Coronary artery (tissue), 2 donors: Measurements from ENCODE around the gene REG3A.

ENCODE experiments used
- DNase-seq: peaks from one replicate; pipeline ENCODE4 v3.0.0-alpha.2; 2017; ENCODE audit warnings: low spot score
- H3K27ac ChIP-seq, 2 donors: fragments of 200-600 bp; sonication (generic); one replicate each; pipeline ENCODE4 v1.5.1; 2016 to 2019
- H3K4me3 ChIP-seq: fragments of 200-600 bp; sonication (generic); 2 replicates; pipeline ENCODE4 v1.5.1; 2016; ENCODE audit warnings: mild to moderate bottlenecking, moderate library complexity
- CTCF ChIP-seq: fragments of 200-600 bp; sonication (generic); IDR thresholded peaks from one replicate; pipeline ENCODE4 v1.5.1; 2019; ENCODE audit warnings: antibody characterized with exemption

The REG3A gene

GRCh38 chr2:79159653-79160052 is at the start of gene REG3A:
REG3A (minus strand) TSS chr2:79159753; CDS start chr2:79159405, 348 bp downstream.
- no peak for DNase-seq
- no peak for TF ChIP-seq CTCF
- H3K27ac ChIP-seq, result no peak within 1 kb of the TSS
- no peak within 1 kb of the TSS for H3K4me3 ChIP-seq

GRCh38 chr2:79200762-79201161 is 41.2 kb upstream of the REG3A start:
- TF ChIP-seq CTCF, result no peak
- Histone ChIP-seq H3K27ac (no peak overlapping the region), H3K4me3 (no peak overlapping the region)
- no peak for DNase-seq

- no peak for DNase-seq
- Histone ChIP-seq H3K4me3 (no peak overlapping the region), H3K27ac (no peak overlapping the region)
- no peak for TF ChIP-seq CTCF
These were observed 32.3 kb upstream of the REG3A start for GRCh38 chr2:79191816-79192215.

- no peak for TF ChIP-seq CTCF
- H3K4me3 ChIP-seq, result no peak overlapping the region
- no peak overlapping the region for H3K27ac ChIP-seq
- no peak for DNase-seq
These were observed 31.5 kb upstream of the REG3A start for GRCh38 chr2:79191081-79191480.

- no peak for DNase-seq
- no peak overlapping the region for H3K4me3 ChIP-seq
- no peak overlapping the region for H3K27ac ChIP-seq
- TF ChIP-seq CTCF, result no peak
These were observed 29.9 kb upstream of the REG3A start for GRCh38 chr2:79189465-79189864.

GRCh38 chr2:79181617-79182016 is 22.1 kb upstream of the REG3A start:
- H3K27ac ChIP-seq, result no peak overlapping the region
- H3K4me3 ChIP-seq, result no peak overlapping the region
- no peak for DNase-seq
- TF ChIP-seq CTCF, result no peak

- H3K4me3 ChIP-seq, result no peak overlapping the region
- no peak for TF ChIP-seq CTCF
- H3K27ac ChIP-seq, result no peak overlapping the region
- DNase-seq, result no peak
These were observed 20.5 kb upstream of the REG3A start for GRCh38 chr2:79180092-79180491.
